SK-N-SH (cell line): ENCODE data around the gene CNGA4. TPM values are rescaled to one million over a fixed set of nuclear protein-coding genes. Genes with fewer than 3 reads are reported as not detected.

Source experiments
- CTCF ChIA-PET: fragments of 300-600, 350-600 bp; formaldehyde crosslinking; extraction: SDS; loops from one replicate; lab custom pipeline; 2021; lab: Yijun Ruan, JAX
- POLR2A ChIA-PET: fragments of 350-600 bp; sonication (Branson Sonifier 250); formaldehyde crosslinking; extraction: SDS; loops from one replicate; lab custom pipeline; 2020; ENCODE audit warnings: antibody characterized with exemption, inconsistent platforms; lab: Yijun Ruan, JAX
- DNase-seq: peaks from one replicate; pipeline ENCODE4 v3.0.0; 2012
- H2AFZ ChIP-seq: fragments of 200-600 bp; sonication (generic); 2 replicates; pipeline ENCODE4 v1.8.1; 2016; ENCODE audit warnings: antibody characterized with exemption, mild to moderate bottlenecking, low read depth
- H3F3A ChIP-seq: fragments of 200-600 bp; sonication (generic); replicated peaks from 2 replicates; pipeline ENCODE3; 2016; ENCODE audit warnings: antibody characterized with exemption, mild to moderate bottlenecking; ENCODE audit not compliant: insufficient read depth
- H3K27ac ChIP-seq, 2 experiments: fragments of 200-500 bp in 1 of 2; fragments of 200-600 bp in 1 of 2; sonication (Bioruptor generic) in 1 of 2; sonication (generic), shearing (Covaris generic) in 1 of 2; 2 replicates each; pipeline versions ENCODE4 v1.5.1 to v1.6.1; 2014 to 2016; ENCODE audit warnings: low read depth in 2 of 2, inconsistent platforms in 1 of 2, low read length in 1 of 2, mild to moderate bottlenecking in 1 of 2, mixed read lengths in 1 of 2
- H3K27me3 ChIP-seq: fragments of 200-600 bp; sonication (generic), shearing (Covaris generic); 2 replicates; pipeline ENCODE4 v1.6.1; 2016; ENCODE audit warnings: mixed run types; ENCODE audit not compliant: insufficient read depth
- H3K36me3 ChIP-seq, 2 experiments: fragments of 200-500 bp in 1 of 2; fragments of 200-600 bp in 1 of 2; sonication (Bioruptor generic) in 1 of 2; sonication (generic) in 1 of 2; replicated peaks in 1 of 2; 2 replicates each; pipeline versions ENCODE3 to v1.5.1; 2014 to 2016; ENCODE audit warnings: low read length in 1 of 2, mild to moderate bottlenecking in 1 of 2; ENCODE audit not compliant: insufficient read depth in 2 of 2, control insufficient read depth in 1 of 2
- H3K4me1 ChIP-seq, 2 experiments: fragments of 200-500 bp in 1 of 2; fragments of 200-600 bp in 1 of 2; sonication (Bioruptor generic) in 1 of 2; sonication (generic), shearing (Covaris generic) in 1 of 2; 2 replicates each; pipeline versions ENCODE4 v1.5.1 to v1.6.1; 2014 to 2016; ENCODE audit warnings: low read depth in 1 of 2, low read length in 1 of 2, mixed run types in 1 of 2; ENCODE audit not compliant: insufficient read depth in 2 of 2, control insufficient read depth in 1 of 2
- H3K4me2 ChIP-seq: fragments of 200-600 bp; sonication (generic), shearing (Covaris generic); 2 replicates; pipeline ENCODE4 v1.6.1; 2017; ENCODE audit warnings: mixed run types
- H3K4me3 ChIP-seq, 2 experiments: fragments of 200-500 bp in 1 of 2; fragments of 200-600 bp in 1 of 2; sonication (Bioruptor generic) in 1 of 2; sonication (generic), shearing (Covaris generic) in 1 of 2; 2 replicates each; pipeline versions ENCODE4 v1.5.1 to v1.8.1; 2014 to 2016; ENCODE audit warnings: low read depth in 2 of 2, inconsistent platforms in 1 of 2, low read length in 1 of 2, mild to moderate bottlenecking in 1 of 2, mixed read lengths in 1 of 2, moderate library complexity in 1 of 2
- H3K79me2 ChIP-seq: fragments of 200-600 bp; sonication (generic); 2 replicates; pipeline ENCODE4 v1.8.1; 2017; ENCODE audit warnings: mild to moderate bottlenecking; ENCODE audit not compliant: insufficient read depth
- H3K9ac ChIP-seq: fragments of 200-600 bp; sonication (generic); 2 replicates; pipeline ENCODE4 v1.6.1; 2017; ENCODE audit warnings: mixed run types
- H3K9me2 ChIP-seq: fragments of 200-600 bp; sonication (generic); 2 replicates; pipeline ENCODE4 v1.6.1; 2017; ENCODE audit warnings: mixed run types
- H3K9me3 ChIP-seq: fragments of 200-600 bp; sonication (generic); 2 replicates; pipeline ENCODE4 v1.6.1; 2017; ENCODE audit warnings: mixed run types, mild to moderate bottlenecking, moderate library complexity
- H4K20me1 ChIP-seq: fragments of 200-600 bp; sonication (generic); 2 replicates; pipeline ENCODE4 v1.6.1; 2017; ENCODE audit warnings: mild to moderate bottlenecking, mixed run types; ENCODE audit not compliant: insufficient read depth
- EP300 ChIP-seq, 2 experiments: IDR thresholded peaks; 2 replicates each; pipeline versions ENCODE4 v1.4.0 to v1.6.1; 2012; ENCODE audit warnings: borderline replicate concordance in 1 of 2, low read depth in 1 of 2, low read length in 1 of 2
- FOSL2 ChIP-seq: IDR thresholded peaks from 2 replicates; pipeline ENCODE4 v1.4.0; 2012; ENCODE audit warnings: low read depth, mild to moderate bottlenecking, moderate library complexity, borderline replicate concordance
- FOXJ3 ChIP-seq: sonication (generic); formaldehyde crosslinking; IDR thresholded peaks from 2 replicates; pipeline ENCODE4 v1.5.1; 2020; ENCODE audit warnings: mild to moderate bottlenecking, missing genetic modification reagents
- FOXM1 ChIP-seq: IDR thresholded peaks from 2 replicates; pipeline ENCODE4 v1.4.0; 2012; ENCODE audit warnings: low read depth, mild to moderate bottlenecking
- GATA2 ChIP-seq: sonication (generic); formaldehyde crosslinking; IDR thresholded peaks from 2 replicates; pipeline ENCODE4 v1.5.0; 2020; ENCODE audit warnings: mild to moderate bottlenecking, missing genetic modification reagents
- JUND ChIP-seq: IDR thresholded peaks from 2 replicates; pipeline ENCODE4 v1.4.0; 2012
- MEF2A ChIP-seq: IDR thresholded peaks from 2 replicates; pipeline ENCODE4 v1.4.0; 2012; ENCODE audit warnings: low read depth, borderline replicate concordance
- MXI1 ChIP-seq: IDR thresholded peaks from 2 replicates; pipeline ENCODE4 v1.6.1; 2012; ENCODE audit warnings: mild to moderate bottlenecking, low read depth, low read length, improper control_type of control experiment
- NFIC ChIP-seq: IDR thresholded peaks from 2 replicates; pipeline ENCODE4 v1.4.0; 2012; ENCODE audit warnings: borderline replicate concordance
- NRF1 ChIP-seq: IDR thresholded peaks from 2 replicates; pipeline ENCODE4 v1.6.1; 2012; ENCODE audit warnings: low read depth, mild to moderate bottlenecking, low read length
- POLR2AphosphoS5 ChIP-seq: IDR thresholded peaks from 2 replicates; pipeline ENCODE4 v1.6.1; 2012; ENCODE audit warnings: low read depth, low read length
- RXRA ChIP-seq: IDR thresholded peaks from 2 replicates; pipeline ENCODE4 v1.4.0; 2012; ENCODE audit warnings: low read depth, mild to moderate bottlenecking, borderline replicate concordance
- SIN3A ChIP-seq: IDR thresholded peaks from 2 replicates; pipeline ENCODE4 v1.6.1; 2012; ENCODE audit warnings: low read depth, mild to moderate bottlenecking, low read length, moderate library complexity, borderline replicate concordance
- TAF1 ChIP-seq: IDR thresholded peaks from 2 replicates; pipeline ENCODE4 v1.6.1; 2012; ENCODE audit warnings: low read depth, mild to moderate bottlenecking, low read length, moderate library complexity, borderline replicate concordance
- TCF12 ChIP-seq: IDR thresholded peaks from 2 replicates; pipeline ENCODE4 v1.4.0; 2012
- YY1 ChIP-seq: IDR thresholded peaks from 2 replicates; pipeline ENCODE4 v1.4.0; 2012; ENCODE audit warnings: low read depth, mild to moderate bottlenecking
- WGBS: methylation state at CpG from one replicate; pipeline ENCODE4 v1.1.6; 2017; ENCODE audit warnings: low lambda C conversion rate; 5-methylcytosine and 5-hydroxymethylcytosine counted together
- polyA plus RNA-seq, 3 experiments: library from polyadenylated mRNA; depleted of rRNA; stranded (reverse); fragments of >200 nt; gene quantifications; 2 replicates each; pipeline ENCODE4 v1.2.3, GENCODE V29; 2012
- TF ChIP-seq, protein P1 (sequence below): fragments of 150-350 bp; IDR thresholded peaks from 2 replicates; pipeline ENCODE4 v1.6.1; 2016; ENCODE audit warnings: mild to moderate bottlenecking, low read depth, low read length
- TF ChIP-seq, protein P2 (sequence below): fragments of 200-600 bp; sonication (generic); IDR thresholded peaks from 2 replicates; pipeline ENCODE4 v1.6.1; 2017; ENCODE audit warnings: antibody characterized with exemption, mild to moderate bottlenecking, moderate library complexity
- TF ChIP-seq, protein P3 (sequence below): IDR thresholded peaks from 2 replicates; pipeline ENCODE4 v1.4.0; 2012; ENCODE audit warnings: low read depth, borderline replicate concordance

The CNGA4 gene
- polyA plus RNA-seq, 1 of the 3 experiments (the other 2 are of a cell fraction): 0.13 TPM

DNA sequence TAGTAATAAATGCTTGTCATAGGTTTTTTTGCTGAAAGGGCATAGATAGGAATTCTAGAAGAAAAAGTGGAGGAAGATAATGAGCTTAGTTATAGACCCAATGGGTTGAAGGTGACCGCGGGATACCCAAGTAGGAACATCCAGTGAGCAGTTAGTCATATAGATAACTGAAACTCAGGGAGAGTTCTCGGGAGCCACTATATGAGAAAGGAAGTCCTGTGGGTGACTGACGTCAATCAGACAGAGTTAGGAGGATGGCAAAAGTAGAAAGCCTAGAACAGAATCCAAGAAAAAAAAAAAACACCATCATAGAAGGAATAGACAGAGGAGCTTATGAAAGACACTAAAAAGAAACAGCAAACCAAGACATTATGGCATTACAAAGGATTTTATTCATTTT lies 1.6 kb upstream of the CNGA4 start:
- Histone ChIP-seq H2AFZ (no peak overlapping the region), H3K36me3 (no peaks in the 10 kb centered on the region), H3K27me3 (peaks cover 17% of the 10 kb centered on the region), H3K4me2 (no peak overlapping the region), H3K9ac (no peak overlapping the region), H3K4me3 (no peak overlapping the region), H3K4me1 (peaks cover 0 to 8% of the 10 kb centered on the region in 2 experiments; a peak in 1 of 4 replicates), H3K79me2 (peaks cover 21% of the 10 kb centered on the region), H3K9me2 (no peaks in the 10 kb centered on the region), H3F3A (peaks cover 5% of the 10 kb centered on the region), H3K9me3 (no peaks in the 10 kb centered on the region)
- ChIA-PET CTCF (interaction anchor here (1.0 to 4.1 kb wide), 4 partner anchors 13 to 126 kb away, joined by 3 to 14 read pairs (median 11); no protein-coding TSS in a partner anchor), POLR2A (no interaction called here)
- 53% methylated on average over 4 of the region's 4 CpGs for WGBS
- no peak for DNase-seq
- TF ChIP-seq, protein P1, sequence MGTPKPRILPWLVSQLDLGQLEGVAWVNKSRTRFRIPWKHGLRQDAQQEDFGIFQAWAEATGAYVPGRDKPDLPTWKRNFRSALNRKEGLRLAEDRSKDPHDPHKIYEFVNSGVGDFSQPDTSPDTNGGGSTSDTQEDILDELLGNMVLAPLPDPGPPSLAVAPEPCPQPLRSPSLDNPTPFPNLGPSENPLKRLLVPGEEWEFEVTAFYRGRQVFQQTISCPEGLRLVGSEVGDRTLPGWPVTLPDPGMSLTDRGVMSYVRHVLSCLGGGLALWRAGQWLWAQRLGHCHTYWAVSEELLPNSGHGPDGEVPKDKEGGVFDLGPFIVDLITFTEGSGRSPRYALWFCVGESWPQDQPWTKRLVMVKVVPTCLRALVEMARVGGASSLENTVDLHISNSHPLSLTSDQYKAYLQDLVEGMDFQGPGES: no peak
- TF ChIP-seq TAF1: no peak
- TF ChIP-seq FOSL2: no peak
- TF ChIP-seq MEF2A: no peak
- TF ChIP-seq FOXJ3: no peak
- TF ChIP-seq MXI1: no peak
- TF ChIP-seq FOXM1: no peak
- no peak for TF ChIP-seq EP300 (IDR thresholded peaks at IDR 0.05; ENCODE audit: borderline replicate concordance in 1 of 2, low read depth in 1 of 2, low read length in 1 of 2)
- no peak for TF ChIP-seq NRF1
- TF ChIP-seq RXRA: no peak
- TF ChIP-seq NFIC: no peak
- no peak for TF ChIP-seq POLR2AphosphoS5
- no peak for TF ChIP-seq GATA2 (CRISPR knock-in tag)
- no peak for TF ChIP-seq JUND
- no peak for TF ChIP-seq TCF12
- no peak for TF ChIP-seq YY1
- TF ChIP-seq, protein P2, sequence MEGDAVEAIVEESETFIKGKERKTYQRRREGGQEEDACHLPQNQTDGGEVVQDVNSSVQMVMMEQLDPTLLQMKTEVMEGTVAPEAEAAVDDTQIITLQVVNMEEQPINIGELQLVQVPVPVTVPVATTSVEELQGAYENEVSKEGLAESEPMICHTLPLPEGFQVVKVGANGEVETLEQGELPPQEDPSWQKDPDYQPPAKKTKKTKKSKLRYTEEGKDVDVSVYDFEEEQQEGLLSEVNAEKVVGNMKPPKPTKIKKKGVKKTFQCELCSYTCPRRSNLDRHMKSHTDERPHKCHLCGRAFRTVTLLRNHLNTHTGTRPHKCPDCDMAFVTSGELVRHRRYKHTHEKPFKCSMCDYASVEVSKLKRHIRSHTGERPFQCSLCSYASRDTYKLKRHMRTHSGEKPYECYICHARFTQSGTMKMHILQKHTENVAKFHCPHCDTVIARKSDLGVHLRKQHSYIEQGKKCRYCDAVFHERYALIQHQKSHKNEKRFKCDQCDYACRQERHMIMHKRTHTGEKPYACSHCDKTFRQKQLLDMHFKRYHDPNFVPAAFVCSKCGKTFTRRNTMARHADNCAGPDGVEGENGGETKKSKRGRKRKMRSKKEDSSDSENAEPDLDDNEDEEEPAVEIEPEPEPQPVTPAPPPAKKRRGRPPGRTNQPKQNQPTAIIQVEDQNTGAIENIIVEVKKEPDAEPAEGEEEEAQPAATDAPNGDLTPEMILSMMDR: no peak
- no peak for TF ChIP-seq SIN3A
- TF ChIP-seq, protein P3, sequence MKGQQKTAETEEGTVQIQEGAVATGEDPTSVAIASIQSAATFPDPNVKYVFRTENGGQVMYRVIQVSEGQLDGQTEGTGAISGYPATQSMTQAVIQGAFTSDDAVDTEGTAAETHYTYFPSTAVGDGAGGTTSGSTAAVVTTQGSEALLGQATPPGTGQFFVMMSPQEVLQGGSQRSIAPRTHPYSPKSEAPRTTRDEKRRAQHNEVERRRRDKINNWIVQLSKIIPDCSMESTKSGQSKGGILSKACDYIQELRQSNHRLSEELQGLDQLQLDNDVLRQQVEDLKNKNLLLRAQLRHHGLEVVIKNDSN: no peak
- TF ChIP-seq, all 33 proteins: peak for 0
- Histone ChIP-seq H3K27ac (no peak overlapping the region), H4K20me1 (no peaks in the 10 kb centered on the region)
